Activated CD8-positive, alpha-beta memory T cell treated with anti-CD3 and anti-CD28 coated beads for 24 hours (primary cell): ENCODE results near the gene IGSF6.

Source experiments
- DNase-seq: peaks from one replicate; pipeline ENCODE4 v3.0.0-alpha.2; 2020

IGSF6 gene

DNA sequence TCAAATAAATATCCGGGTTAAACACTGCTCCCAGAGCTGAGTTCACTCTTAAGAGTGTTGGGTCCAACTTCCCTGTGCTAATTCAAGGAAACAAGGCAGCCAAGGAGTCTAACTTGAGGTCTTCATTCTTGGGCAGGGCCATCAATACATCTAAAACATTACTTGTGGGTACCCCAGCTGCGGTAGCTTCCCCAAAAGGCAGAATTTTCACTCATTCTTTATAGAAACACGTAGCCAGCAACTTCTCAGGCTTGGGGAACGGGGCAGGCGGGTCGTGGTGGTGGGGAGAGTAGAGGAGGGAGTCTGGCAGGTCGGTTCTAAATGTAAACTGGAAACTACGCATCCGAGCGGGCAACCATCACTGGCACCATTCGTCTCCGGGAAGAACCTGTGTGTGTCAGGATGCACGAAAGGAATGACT lies 53.7 kb downstream of the IGSF6 start:
- DNase-seq: no peak

DNA sequence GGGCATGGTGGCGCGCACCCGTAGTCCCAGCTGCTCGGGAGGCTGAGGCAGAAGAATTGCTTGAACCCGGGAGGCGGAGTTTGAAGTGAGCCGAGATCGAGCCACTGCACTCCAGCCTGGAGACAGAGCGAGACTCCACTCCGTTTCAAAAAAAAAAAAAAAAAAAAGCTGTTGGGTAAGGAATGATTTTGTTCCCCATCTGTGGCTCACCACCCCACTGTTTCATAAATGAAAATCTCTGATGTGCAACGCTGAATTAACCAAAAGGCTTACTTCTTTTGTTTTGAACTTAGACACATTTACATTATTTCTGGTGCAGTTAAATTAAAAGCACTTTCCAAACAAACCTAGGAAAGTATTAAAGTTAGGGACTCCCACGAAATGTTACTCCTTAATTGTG lies 54.2 kb downstream of the IGSF6 start:
- DNase-seq: no peak

DNA sequence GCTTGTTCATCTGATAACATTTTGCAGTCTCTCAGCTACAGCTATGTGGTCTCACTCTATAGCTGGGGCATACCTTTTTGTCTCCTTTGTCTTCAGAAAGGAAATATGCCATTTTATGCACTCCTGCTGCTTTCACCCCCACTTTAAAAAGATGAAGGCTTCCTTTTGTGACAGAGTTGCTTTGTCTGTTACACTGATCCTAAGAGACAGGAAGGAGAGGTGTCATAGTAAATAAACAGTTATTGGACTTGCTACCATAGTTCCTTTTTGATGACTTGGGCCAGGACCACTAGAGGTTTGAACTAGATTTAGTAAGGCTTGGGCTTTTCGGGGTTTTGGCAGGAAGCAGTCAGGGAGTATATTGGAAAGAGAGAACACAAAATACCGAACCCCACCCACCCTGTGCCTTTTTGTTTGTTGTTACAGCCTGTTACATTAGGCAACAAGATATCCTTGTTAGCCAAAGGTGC lies 54.8 kb downstream of the IGSF6 start:
- DNase-seq: no peak

DNA sequence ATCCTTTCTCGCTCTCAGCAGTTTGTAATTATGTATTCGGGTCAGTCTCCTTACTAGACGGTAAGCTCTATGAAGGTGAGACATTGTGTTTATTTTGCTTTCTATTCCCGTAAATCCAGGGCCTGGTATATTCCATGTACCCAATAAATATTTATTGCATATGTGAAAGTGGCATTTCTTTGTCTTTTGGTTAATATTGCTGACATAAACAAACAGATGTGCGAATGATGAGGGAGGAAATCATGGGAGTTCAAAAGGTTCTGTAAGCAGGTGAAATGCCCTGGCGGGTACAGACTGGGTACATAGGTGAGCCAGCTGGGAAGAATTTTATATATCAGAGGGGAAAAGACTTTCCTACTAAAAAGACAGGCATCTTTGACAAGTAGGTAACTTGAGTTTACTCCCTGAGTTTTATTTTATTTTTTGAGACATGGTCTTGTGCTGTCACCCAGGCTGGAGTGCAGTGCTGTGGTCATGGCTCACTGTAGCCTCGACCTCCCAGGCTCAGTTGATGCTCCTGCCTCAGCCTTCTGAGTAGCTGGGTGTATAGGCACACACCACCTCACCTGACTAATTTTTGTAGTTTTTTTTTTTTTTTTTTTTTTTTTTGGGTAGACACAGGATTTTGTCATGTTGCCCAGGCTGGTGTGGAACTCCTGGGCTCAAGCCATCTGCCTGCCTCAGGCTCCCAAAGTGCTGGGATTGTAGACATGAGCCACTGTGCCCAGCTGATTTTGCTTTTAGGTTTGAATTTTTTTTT lies 58.7 kb downstream of the IGSF6 start:
- no peak for DNase-seq

DNA sequence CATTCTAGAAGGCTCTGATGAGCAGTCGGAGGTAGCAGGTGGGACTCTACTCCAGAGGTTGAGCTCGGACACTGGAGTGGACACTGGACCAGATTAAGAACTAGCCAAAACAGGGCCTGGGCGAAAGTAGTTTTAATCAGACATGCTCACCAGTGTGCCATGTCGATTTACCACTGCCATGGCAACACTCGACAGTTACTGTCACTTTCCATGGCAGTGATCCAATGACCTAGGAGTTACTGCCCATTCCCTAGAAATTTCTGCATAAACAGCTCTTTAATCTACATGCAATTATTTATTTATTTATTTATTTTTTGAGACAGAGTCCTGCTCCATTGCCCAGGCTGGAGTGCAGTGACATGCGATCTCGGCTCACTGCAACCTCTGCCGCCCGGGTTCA lies 60.2 kb downstream of the IGSF6 start:
- DNase-seq: no peak

GRCh38 chr16:21590796-21591195 lies 61.6 kb downstream of the IGSF6 start:
- DNase-seq: no peak

GRCh38 chr16:21590287-21590686 lies 62.1 kb downstream of the IGSF6 start:
- no peak for DNase-seq

DNA sequence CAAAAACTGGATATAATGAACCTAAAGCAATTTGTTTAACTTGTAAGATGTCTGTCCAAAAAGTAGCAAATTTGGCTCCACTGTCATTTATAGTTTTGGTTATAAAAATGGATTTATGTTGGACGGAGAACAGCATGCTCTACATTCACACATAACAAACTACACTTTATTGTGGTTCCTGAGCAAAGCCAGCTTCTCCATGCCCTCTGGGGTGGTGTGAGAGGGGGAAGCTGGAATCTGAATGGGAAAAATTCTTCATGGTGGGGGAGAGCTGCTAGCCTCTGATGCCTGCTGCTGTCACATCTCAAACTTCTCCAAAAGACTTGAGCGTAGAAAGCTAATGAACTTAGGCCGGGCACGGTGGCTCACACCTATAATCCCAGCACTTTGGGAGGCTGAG lies 62.9 kb downstream of the IGSF6 start:
- DNase-seq: no peak
